ENCODE measurements around the gene GUCA2B. TPM values are rescaled to one million over a fixed set of nuclear protein-coding genes. Genes with fewer than 3 reads are reported as not detected.

GUCA2B gene
- total RNA-seq, 1 experiment from 2014 or later: not detected

DNA sequence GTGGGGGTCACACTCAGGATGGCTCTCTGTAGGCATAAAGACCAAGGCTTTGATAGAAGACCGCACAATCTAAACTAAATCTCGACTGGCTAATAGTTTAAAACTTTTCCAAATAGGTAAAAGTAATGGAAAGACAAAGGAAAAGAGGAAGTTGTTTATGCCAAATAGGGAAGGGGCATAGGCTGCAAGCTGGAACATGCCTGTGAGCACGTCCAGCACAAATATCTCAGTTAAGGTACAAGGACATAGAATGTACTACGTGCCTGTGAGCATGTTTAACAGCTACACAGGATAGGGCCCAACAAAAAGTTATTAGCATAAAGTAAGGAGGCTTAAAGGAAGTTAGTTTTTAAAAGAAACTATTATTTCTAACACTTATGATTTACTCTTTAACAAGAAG, 38.9 kb downstream of the GUCA2B start:
- no peak overlapping the region for H3K27ac Mint-ChIP-seq (ENCODE audit: unreplicated experiment)
- no TSS peak for BruUV-seq (replicated peaks)
- no peaks in the 10 kb centered on the region for H3K9me3 Mint-ChIP-seq (ENCODE audit: low read depth, unreplicated experiment)
- peaks cover 10% of the 10 kb centered on the region for H3K36me3 Mint-ChIP-seq (ENCODE audit: insufficient read depth, unreplicated experiment)
- intact Hi-C loops (cut with micrococcal nuclease; ENCODE audit: unreplicated experiment): no loop called here
- no peak for DNase-seq
- H3K4me3 Mint-ChIP-seq (ENCODE audit: low read depth, unreplicated experiment): no peak overlapping the region
- no peak for TF ChIP-seq CTCF (IDR thresholded peaks at IDR 0.05; ENCODE audit: unreplicated experiment)
- no peaks in the 10 kb centered on the region for H3K27me3 Mint-ChIP-seq (ENCODE audit: unreplicated experiment)
- H3K4me1 Mint-ChIP-seq (ENCODE audit: low read depth, unreplicated experiment): no peaks in the 10 kb centered on the region
- CTCF ChIA-PET: no interaction called here

DNA sequence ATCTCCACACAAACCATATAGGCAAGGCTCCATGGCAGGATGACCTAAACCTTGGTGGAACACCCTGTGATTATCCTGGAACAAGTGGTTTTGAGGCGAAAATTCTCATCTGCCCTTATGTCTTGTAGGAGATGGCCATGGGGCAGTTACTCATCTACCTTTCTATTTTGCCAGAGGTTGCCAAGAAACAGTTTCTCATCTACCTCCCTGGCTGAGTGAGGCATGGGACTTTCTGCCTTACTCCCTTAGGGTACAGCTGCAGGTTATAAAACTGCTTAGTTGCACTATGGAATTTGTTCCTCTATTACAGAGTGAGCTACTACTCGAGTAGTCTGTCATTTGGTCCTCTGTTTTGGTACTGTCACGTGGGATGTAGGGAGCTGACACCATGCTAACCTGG, 42.6 kb downstream of the GUCA2B start:
- no peak overlapping the region for H3K27ac Mint-ChIP-seq (ENCODE audit: unreplicated experiment)
- H3K9me3 Mint-ChIP-seq (ENCODE audit: low read depth, unreplicated experiment): no peaks in the 10 kb centered on the region
- H3K4me3 Mint-ChIP-seq (ENCODE audit: low read depth, unreplicated experiment): no peak overlapping the region
- no peak for TF ChIP-seq CTCF (IDR thresholded peaks at IDR 0.05; ENCODE audit: unreplicated experiment)
- intact Hi-C loops (cut with micrococcal nuclease; ENCODE audit: unreplicated experiment): no loop called here
- no TSS peak for BruUV-seq (replicated peaks)
- H3K36me3 Mint-ChIP-seq (ENCODE audit: insufficient read depth, unreplicated experiment): peaks cover 17% of the 10 kb centered on the region
- CTCF ChIA-PET: no interaction called here
- H3K27me3 Mint-ChIP-seq (ENCODE audit: unreplicated experiment): no peaks in the 10 kb centered on the region
- no peak for DNase-seq
- H3K4me1 Mint-ChIP-seq (ENCODE audit: low read depth, unreplicated experiment): no peaks in the 10 kb centered on the region

DNA sequence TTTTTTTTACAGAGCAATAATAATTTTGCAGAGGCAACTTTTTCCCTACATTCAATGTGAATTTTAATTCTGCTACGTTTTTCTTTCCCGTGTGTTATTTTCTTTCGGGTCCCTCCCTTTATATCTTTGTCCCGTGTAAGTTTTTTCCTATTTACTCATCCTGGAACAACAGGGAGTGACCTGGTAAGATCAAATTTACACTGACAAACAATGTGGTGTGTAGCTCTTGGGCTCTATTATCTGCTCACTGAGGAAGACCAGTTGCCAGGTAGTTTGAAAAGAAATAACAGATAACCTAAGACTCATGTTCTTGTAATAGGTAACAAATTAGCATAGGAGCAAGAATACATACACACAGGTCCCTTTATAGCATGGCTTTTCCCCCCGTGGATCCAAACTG, 45.0 kb downstream of the GUCA2B start:
- no peak for TF ChIP-seq CTCF (IDR thresholded peaks at IDR 0.05; ENCODE audit: unreplicated experiment)
- CTCF ChIA-PET: no interaction called here
- intact Hi-C loops (cut with micrococcal nuclease; ENCODE audit: unreplicated experiment): no loop called here
- Mint-ChIP-seq H3K36me3 (ENCODE audit: insufficient read depth, unreplicated experiment) (peaks cover 10% of the 10 kb centered on the region), H3K9me3 (ENCODE audit: low read depth, unreplicated experiment) (no peaks in the 10 kb centered on the region), H3K4me1 (ENCODE audit: low read depth, unreplicated experiment) (no peaks in the 10 kb centered on the region), H3K27ac (ENCODE audit: unreplicated experiment) (no peak overlapping the region), H3K27me3 (ENCODE audit: unreplicated experiment) (no peaks in the 10 kb centered on the region), H3K4me3 (ENCODE audit: low read depth, unreplicated experiment) (no peak overlapping the region)
- no peak for DNase-seq
- BruUV-seq (replicated peaks): no TSS peak

DNA sequence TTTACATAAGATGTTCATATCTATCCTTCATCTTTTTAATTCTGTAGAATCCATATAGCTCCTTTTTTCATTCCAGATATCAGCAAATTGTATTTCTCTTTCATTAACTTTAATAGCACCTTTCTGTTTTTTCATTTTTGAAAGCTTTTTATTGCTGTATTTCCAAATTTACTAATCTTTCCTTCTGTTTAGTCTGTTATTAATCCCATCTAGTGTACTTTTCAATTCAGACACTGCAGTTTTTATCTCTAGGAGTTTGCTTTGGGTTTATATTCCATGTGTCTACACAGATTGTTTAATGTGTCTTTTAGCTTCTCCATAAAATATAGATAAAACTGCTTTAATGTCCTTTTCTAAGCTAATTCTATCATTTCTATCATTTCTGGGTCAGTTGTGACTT, 48.8 kb downstream of the GUCA2B start:
- Mint-ChIP-seq H3K9me3 (ENCODE audit: low read depth, unreplicated experiment) (peaks cover under 1% of the 10 kb centered on the region), H3K27ac (ENCODE audit: unreplicated experiment) (no peak overlapping the region), H3K27me3 (ENCODE audit: unreplicated experiment) (no peaks in the 10 kb centered on the region), H3K4me1 (ENCODE audit: low read depth, unreplicated experiment) (peaks cover 23% of the 10 kb centered on the region), H3K36me3 (ENCODE audit: insufficient read depth, unreplicated experiment) (peaks cover 16% of the 10 kb centered on the region), H3K4me3 (ENCODE audit: low read depth, unreplicated experiment) (no peak overlapping the region)
- intact Hi-C loops (cut with micrococcal nuclease; ENCODE audit: unreplicated experiment): no loop called here
- DNase-seq: no peak
- no peak for TF ChIP-seq CTCF (IDR thresholded peaks at IDR 0.05; ENCODE audit: unreplicated experiment)
- CTCF ChIA-PET: no interaction called here
- BruUV-seq (replicated peaks): no TSS peak

Other genes starting within 250 kb of the GUCA2B start
- gene HIVEP3, start 234.5 kb upstream of the GUCA2B start, total RNA-seq (2022): 5.6 and 9.0 TPM in 2 replicates
- not detected in 2 replicates for gene GUCA2A, start 11.3 kb downstream of the GUCA2B start, total RNA-seq (2022)
- gene FOXJ3, start 181.8 kb downstream of the GUCA2B start, total RNA-seq (2022): 51.4 and 52.4 TPM in 2 replicates
- 0.95 and 1.3 TPM in 2 replicates for gene RIMKLA, start 227.4 kb downstream of the GUCA2B start, total RNA-seq (2022)

All from Calu3 (cell line).